Ammon's horn (tissue), 1 donor: ENCODE measurements around the gene NIBAN1.
"Not testable (repeated sequence)": the region's sequence is repeated elsewhere in the genome, so short reads cannot be mapped to it uniquely, and the experiment has no call there.

Source experiments
- DNase-seq: peaks from one replicate; pipeline ENCODE4 v3.0.0-alpha.2; 2016; ENCODE audit warnings: low spot score

NIBAN1 gene

DNA sequence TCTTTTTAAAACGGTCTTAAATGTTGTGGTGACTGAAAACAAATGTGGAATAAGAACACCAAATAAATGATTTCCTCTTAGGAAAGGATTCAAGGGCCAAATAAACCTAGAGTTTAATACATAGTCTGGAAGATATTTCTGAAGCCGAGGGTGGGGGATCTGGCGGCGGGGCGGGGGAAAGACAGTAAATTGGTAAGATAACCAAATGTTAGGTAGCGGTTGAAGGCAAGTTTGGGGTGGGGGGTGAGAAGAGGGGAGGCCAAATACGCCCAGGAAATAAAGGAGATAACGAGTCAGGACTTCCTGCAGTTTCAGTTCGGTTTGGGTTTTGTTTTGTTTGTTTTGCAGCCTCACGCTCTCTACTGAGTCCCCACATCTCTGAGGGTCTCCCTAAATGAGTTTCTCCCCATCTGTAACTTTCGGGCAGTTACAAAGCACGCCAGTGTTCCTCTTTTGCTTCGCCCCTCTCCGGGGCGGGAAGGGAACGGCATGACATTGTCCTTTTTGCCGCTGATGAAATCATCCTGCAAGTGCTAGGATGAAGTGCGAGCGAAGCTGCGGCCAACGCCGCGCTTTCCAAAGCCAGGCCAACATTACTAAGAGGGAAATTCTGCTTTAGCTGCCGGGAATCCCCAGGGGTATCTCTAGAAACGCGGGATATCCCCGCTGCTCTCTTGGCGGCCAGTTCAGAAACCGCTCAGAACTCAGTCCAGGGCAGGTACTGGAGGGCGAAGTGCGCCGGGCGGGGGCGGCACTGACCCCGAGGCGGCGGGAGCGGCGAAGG, 844 bp downstream of the NIBAN1 start:
- DNase-seq: peak; percentile 31

DNA sequence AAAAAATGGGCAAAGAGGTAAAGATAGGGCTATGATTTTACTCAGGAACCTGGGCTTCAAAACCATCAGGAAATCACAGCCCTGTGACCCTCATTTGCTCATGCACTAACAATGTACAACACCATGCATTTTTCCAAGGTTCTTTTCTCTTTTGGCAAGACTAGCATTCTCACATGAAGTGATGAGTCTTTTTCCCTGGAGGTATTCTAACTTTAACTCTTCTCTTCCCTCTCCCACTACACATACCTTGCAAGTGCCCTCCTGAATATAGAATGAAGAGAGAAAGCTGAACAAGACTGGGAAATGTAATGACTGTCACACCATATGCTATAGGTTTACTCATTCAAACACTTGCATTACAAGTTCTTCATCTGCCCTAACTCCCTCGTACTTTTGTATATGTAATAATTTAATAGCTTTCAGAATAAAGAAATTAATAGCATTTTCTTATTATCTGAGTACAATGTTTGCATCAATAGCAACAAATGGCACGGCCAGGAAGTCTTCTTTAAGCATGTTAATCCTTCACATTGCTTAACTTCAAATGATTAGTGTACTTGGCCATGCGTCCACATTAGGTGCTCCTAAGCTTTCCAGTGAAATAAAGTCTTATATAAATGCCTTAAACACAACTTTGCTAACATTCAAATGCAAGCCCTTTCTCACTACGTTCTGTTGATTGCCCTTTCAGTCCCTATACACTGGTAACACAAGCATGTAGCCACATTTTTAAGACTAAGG, 1.8 kb downstream of the NIBAN1 start:
- DNase-seq: no peak

DNA sequence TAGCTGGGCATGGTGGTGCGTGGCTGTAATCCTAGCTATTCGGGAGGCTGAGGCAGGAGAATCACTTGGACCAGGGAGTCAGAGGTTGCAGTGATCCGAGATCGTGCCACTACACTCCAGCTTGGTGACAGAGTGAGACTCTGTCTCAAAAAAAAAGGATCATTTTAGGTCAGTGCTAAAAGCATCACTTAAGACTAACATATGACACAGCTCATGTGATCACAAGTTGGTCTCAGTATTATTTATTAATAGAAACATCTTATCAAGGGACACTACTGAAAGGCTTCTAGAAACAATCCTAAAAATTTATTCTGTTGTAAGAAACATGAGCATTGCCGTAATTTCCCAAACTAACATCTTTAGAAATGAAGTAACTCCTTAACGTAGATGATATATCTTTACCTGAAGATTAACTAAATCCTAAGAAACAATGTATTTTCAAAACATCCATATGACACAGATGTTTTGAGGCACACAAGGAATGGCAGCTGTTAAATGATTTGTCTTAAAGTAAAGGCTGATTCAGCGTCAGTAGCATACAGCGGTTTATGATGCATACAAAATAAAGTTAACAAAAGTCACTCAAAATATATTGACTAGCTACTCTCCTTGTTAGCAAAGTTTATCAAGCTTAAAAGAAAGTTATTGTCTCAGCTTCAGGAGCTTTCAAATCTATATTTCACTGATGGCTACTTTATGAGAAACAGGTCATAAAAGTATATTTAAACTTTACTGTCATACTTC, 2.6 kb downstream of the NIBAN1 start:
- DNase-seq: no peak

DNA sequence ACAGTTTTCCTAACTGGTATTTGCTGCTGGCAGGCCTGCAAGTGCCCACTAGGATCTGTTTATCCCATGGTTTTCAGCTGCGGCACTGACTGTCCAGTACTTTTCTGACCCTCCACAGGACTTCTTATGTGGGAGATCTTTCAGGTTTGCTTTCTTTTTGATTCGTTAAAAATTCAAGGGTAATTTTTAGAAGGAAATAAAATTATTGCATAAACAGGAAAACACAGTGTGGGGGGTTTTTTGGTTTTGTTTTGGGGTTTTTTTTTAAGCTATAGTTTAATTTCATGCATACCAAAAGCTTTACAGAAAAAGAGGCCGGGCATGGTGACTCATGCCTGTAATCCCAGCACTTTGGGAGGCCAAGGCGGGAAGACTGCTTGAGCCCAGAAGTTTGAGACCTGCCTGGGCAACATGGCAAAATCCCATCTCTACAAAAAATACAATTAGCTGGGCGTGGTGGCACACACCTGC, 3.6 kb downstream of the NIBAN1 start:
- DNase-seq: no peak

DNA sequence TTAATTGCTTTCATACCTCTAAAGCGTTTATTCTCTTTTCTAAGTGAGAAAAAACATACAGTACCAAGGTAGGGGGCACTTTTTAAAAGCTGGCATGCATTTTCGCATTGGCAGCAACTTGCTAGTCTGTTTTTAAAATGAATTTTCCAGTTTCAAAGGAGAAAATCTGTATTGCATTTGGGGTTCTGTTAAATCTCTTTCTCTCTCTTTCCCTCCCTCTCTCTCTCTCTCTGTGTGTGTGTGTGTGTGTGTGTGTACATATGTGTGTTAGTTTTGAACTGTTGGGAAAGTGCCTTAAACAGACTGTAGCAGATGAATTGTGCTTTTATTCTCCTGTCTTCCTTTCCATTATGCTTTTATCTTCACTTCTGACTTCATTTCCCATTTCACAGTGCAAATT, 7.3 kb downstream of the NIBAN1 start:
- DNase-seq: no peak

DNA sequence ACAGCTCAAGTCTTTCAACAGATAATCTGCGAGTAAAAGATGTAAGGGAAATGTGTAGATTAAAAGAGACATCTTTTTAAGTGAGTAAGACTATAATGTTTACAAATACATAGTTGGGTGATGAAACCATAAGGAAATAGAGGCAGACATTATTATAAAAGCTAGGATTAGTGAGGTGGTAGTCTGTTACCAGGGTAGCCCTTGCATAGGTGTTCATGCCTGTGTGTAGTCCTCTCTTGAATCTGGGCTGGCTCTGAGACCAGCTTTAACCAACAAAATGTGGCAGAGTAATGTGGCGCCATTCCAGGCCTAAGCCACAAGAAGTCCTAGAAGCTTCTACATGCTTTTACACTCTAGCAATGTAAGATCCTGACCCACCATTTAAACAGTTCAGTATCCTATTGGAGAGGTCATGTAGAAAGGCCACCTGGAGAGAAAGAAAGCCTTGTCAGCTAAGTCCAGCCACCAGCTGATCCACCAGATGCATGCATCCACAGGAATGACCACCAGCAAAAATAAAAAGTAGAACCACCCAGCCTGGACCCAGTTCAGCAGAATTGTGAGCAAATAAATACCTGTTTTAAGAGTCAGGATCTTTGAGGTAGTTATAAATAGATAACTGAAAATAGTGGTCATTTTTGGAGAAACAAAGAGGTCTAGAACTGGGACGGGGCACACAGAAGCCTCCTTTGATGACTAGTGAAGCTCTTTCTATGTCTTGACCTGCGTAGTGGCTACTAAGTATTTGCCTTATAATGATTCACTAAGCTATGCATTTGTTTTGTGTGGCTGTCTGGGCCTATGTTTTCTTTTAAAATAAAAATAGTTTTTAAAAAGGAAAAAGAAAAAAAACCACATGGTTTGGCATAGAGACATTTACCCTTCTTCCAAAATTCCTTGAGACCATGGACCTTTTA, 8.1 kb downstream of the NIBAN1 start:
- no peak for DNase-seq

DNA sequence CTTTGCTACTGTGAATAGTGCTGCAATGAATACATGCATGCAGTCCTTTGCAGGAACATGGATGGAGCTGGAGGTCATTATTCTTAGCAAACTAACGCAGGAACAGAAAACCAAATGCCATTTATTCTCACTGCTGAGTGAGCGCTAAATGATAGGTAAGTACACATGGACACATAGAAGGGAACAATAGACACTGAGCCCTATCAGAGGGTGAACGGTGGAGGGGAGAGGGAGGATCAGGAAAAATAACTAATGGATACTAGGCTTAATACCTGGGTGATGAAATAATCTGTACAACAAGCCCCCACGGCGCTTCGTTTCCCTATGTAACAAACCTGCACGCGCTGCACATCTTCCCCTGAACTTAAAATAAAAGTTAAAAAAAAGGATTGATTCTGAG, 8.9 kb downstream of the NIBAN1 start:
- DNase-seq: no peak

DNA sequence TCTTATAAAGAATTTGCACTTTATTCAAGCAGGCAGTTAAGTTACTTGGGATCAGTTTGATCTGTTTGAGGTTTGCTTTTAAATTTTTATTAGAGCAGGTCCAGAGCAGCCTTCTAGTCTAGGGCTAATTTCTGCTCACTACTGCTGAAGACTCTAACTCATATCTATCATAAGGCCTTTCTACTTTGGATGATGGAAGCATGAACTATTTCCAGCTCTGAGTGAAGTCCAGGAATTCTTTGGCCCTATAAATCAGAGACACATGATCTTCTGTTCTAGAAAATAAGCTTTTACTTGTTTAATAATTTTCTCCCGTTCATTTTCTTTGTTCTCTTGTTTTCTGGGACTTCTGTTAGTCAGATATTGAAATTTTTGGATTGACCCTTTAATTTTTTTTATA, 14.7 kb downstream of the NIBAN1 start:
- no peak for DNase-seq

DNA sequence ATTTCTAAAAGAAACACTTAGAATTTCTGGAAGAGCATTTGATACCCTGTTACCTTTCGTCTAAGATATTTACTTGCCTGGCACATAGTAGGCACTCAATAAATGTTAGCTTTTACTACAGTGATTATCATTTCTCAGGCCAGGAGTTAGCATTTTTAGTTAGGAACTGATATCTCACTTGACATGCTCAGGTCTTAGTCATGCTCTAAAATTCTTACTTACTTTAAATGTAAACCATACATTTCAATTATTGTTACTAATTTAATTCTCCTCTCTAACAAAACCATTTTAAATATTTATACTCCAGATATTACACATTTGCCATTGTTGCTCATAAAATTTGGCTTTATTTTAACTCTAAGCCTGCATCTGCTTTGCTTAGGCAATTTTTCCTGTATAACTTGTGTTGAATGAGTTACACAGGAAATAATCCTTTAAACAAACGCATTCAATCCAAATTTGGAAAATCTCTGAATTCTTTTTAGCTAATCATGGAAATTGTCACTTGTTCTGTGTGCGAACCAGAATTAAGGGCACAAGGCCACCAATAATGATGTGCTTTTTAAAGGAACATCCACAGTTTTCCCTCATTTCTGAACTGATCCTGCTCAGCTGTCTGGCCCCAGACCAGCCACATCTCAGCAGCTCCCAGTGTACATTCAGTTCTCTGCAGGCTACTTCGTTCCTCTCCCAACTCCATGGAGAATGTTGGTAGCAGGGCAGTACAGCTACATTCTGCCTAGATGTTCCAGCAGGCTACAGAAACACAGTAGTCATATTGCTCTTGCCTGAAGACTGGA, 15.6 kb downstream of the NIBAN1 start:
- no peak for DNase-seq

DNA sequence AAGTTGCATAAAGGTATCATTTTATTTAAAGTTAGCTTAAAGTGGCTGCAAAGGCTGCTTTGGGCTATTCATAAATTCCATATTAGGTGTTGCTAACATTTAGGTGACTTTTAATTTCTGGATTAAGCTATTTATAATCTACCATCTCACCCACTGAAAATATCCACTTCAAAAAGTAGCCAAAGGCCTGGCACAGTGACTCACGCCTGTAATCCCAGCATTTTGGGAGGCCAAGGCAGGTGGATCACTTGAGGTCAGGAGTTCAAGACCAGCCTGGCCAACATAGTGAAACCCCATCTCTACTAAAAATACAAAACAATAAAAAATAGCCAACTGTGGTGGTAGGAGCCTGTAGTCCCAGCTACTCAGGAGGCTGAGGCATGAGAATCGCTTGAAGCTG, 16.4 kb downstream of the NIBAN1 start:
- DNase-seq: not testable (repeated sequence)

DNA sequence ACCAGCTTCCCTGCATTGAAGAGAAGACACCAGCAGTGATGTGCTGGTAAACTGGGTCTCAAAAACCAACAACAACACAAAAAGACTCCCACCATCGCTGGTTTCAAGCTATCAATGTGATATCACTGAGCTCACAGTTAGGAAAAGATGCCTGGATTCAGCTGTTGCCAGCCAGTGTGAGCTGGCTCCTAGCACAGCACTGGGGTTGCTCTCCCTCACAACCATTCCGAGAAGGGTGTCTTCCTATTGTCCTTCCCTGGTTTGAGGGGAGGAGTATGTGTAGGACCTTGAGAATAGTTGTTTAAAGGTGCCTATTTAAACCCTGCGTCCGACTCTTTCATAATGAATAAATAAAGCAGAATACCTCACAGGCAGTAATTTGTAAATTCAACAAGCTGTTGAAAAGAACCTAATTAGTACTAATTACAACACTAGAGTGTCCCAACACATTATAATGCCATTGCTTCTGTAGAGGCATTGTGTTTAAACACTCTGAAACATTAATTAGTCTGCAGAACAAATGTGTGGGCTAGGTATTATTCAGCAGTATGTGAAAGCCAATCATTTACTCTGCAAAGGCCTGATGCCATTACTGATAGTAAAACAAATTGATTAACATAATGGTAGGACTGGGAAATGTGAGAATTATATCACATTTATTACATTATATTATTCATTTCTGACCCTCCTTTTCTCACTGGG, 17.2 kb downstream of the NIBAN1 start:
- no peak for DNase-seq

DNA sequence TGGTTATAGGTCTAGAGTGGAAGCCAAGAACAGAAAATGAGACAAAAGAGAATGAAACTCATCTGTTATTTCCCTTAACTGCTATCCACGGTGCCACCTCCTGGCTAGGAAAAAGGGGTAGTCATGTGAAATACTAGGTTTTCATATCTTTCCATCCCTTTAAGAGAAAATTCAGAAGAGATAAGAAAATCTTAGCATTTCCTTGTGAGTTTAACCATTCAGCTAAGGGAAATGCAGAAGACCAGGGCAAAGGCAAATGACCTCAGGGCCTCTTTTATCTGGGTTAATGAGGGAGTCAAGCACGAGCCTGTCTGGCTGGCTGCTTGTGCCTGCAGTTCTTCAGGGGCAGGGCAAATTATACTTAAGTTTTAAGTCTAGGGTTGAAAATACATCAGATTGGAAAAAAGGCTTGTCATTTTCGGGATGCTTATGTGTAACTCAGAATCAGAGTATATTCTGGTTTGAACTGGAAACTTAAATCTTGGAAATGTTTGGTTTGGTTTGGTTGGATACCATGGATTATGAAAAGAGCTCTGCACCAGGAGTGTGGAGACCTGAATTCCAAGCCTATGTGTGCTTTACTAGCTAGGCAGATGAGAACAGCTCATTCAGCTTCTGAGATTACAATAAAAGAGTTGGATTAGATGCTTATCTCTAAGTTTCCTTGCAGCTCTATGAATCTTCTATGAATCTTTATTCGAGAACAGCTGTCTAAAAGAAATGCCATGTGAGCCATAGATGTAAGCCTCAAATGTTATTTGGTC, 19.9 kb downstream of the NIBAN1 start:
- DNase-seq: no peak

DNA sequence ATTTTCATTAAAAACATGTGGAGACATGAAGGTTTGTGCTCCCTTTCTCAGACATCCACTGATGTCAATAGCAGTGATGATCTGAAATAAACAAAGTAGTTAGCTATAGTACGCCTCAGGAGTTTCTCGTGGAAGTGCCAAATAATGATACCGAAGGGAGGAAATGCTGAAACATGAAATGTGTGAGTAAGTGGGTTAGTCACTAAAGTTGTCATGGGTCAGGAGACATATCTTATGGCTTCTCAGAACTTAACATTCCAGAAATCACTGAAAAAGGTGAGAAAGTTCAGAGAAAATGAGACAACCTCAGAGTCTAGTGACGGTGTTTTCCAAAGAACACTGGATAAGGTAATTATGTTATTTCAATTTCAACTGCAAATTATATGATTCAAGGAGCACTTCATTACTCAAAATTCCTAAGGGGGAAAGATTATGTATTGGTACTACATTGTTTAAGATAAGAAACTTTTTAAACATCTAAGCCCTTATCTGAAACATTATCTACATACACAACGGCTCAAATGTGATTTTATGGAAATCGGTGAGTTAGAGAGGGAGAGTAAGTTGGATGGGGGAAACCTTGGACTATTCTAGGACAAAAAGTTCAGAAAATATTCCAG, 20.6 kb downstream of the NIBAN1 start:
- no peak for DNase-seq

DNA sequence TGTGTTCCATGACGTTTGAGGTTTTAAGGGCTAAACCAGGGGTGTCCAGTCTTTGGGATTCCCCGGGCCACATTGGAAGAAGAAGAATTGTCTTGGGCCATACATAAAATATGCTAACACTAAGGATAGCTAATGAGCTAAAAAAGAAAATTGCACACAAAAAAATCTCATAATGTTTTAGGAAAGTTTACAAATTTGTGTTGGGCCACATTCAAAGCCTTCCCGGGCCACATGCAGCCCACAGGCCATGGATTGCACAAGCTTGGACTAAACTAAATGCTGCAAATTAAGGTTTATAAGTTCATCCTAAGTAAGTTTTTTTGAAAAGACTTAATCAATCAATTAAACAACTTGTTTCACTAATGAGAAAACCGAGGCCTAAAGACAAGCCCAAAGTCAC, 21.9 kb downstream of the NIBAN1 start:
- no peak for DNase-seq

DNA sequence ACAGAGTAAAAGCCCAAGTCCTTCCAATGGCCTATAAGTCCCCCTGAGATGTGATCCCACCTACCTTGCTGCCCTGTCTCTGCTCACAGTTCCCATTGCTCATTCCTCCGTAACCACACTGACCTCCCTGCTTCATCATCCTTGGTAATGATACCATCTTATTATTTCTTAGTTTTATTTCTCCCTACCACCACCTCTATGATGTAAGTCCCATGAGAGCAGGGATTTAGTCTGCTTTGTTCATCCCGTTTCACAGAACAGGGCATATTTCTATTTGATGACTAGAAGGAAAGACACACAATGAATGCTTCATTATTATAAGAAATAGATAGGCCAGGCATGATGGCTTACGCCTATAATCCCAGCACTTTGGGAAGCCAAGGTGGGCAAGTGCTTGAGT, 22.5 kb downstream of the NIBAN1 start:
- no peak for DNase-seq

DNA sequence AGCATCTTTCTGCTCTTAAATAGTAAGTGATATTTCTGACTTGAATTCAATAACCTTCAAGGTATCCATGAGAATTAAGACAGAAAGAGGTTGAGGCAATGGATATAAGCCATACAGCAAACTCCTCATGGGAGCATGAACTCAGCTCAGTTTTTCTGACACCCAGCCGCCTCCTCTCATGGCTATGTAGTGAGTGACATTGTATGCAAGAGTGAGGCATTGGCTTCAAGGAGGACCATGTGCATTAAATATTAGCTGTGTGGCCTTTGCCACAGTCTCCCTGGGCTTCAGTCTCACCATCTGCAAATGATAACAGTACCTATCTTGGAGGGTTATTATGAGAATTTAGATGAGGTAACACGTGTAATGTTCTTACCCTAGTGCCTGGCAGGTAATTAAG, 23.4 kb downstream of the NIBAN1 start:
- no peak for DNase-seq

DNA sequence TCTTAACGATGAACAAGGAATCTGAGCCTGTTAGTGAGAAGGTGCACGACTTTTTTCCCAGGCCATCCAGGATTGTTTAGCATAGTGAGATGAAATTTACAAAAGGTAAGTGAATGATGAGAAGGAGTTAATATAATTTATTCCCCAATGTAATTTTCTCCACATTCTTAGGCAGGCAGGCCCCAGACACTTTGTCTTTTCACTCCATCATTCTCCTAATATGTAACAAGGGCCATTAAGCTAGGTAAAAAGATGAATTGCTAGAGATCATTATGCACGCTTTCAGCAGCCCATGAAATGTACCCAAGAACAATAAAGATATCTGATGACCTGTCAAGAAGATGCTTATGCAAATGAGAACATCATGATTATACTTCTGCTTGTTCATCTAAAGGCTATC, 24.1 kb downstream of the NIBAN1 start:
- DNase-seq: no peak

DNA sequence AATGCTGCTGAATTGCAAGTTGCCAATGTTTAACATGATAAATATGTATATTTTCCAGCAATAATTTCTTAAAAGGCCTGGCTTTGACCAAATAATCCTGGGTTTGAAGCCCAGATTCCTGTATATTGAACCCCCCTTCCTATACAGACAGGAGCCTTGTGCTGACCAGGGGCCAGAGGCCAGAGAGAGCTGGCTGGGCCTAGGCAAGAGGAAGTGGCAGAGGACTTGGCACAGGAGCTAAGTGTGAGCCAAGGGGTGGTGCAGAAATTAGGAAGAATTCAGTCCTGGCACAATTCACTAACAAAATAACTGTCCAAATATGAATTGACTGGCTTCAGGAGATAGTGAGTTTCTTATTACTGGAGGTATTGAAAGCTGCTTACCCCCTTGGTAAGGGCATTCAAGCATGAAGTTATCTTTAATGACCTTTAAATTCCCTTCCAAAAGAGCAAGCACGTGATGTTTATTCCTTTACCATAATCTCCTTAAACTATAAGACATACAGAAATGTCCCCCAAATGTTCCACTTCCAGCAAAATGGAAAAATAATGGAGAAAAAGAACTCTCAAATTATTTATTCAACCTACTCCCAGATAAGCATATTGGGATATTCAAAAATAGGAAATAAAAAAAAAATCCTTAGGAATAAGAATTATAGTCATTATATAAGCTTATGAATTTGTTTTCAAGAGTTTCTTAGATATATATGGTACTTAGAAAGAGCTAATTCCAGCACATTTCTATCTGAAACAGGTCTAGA, 26.6 kb downstream of the NIBAN1 start:
- peak; percentile 37 for DNase-seq
